Common myeloid progenitor, CD34-positive (primary cell): ENCODE data around the gene CCAR1.
"Not testable (repeated sequence)": the region's sequence is repeated elsewhere in the genome, so short reads cannot be mapped to it uniquely, and the experiment has no call there.

Experiments used
- CTCF ChIA-PET: fragments of 350-600 bp; sonication (Branson Sonifier 250); formaldehyde crosslinking; loops from one replicate; lab custom pipeline; 2021; ENCODE audit warnings: antibody characterized with exemption; lab: Charles Lee
- POLR2A ChIA-PET: fragments of 350-600 bp; sonication (Branson Sonifier 250); formaldehyde crosslinking; loops from one replicate; lab custom pipeline; 2021; ENCODE audit warnings: antibody characterized with exemption; lab: Charles Lee
- DNase-seq, 3 donors: peaks; one replicate each; pipeline versions ENCODE4 v3.0.0 to v3.0.0-alpha.2; 2013
- H3K27ac ChIP-seq, 2 experiments: 1 replicate in 1 of 2; 2 replicates in 1 of 2; pipeline ENCODE4 v1.7.0; 2013; ENCODE audit warnings: inconsistent platforms in 2 of 2, low read length in 2 of 2, mild to moderate bottlenecking in 2 of 2, low read depth in 1 of 2, moderate library complexity in 1 of 2; ENCODE audit not compliant: severe bottlenecking in 2 of 2, insufficient read depth in 1 of 2, poor library complexity in 1 of 2
- H3K27me3 ChIP-seq, 5 experiments: replicated peaks in 2 of 5; 1 replicate in 3 of 5; 2 replicates in 2 of 5; pipeline versions ENCODE4 v1.6.1 to v1.7.0; 2013; ENCODE audit warnings: low read length in 4 of 5, mild to moderate bottlenecking in 2 of 5, moderate library complexity in 2 of 5, inconsistent platforms in 1 of 5; ENCODE audit not compliant: insufficient read depth in 5 of 5, control insufficient read depth in 4 of 5
- H3K36me3 ChIP-seq, 4 experiments: 1 replicate in 2 of 4; 2 replicates in 2 of 4; pipeline versions ENCODE4 v1.6.1 to v1.7.0; 2013; ENCODE audit warnings: low read length in 3 of 4, control low read depth in 1 of 4, mild to moderate bottlenecking in 1 of 4; ENCODE audit not compliant: control insufficient read depth in 4 of 4, insufficient read depth in 4 of 4
- H3K4me1 ChIP-seq, 4 experiments: 1 replicate in 3 of 4; 2 replicates in 1 of 4; pipeline versions ENCODE4 v1.6.1 to v1.7.1; 2013; ENCODE audit warnings: low read length in 3 of 4, mild to moderate bottlenecking in 3 of 4, control low read depth in 1 of 4, inconsistent platforms in 1 of 4, moderate library complexity in 1 of 4; ENCODE audit not compliant: control insufficient read depth in 4 of 4, insufficient read depth in 4 of 4; ENCODE audit errors: control extremely low read depth in 1 of 4
- H3K4me3 ChIP-seq, 7 experiments: 1 replicate in 4 of 7; 2 replicates in 3 of 7; pipeline versions ENCODE4 v1.5.1 to v1.7.0; 2013; ENCODE audit warnings: mild to moderate bottlenecking in 7 of 7, low read length in 6 of 7, moderate library complexity in 6 of 7, inconsistent platforms in 2 of 7, low read depth in 2 of 7, control low read depth in 1 of 7; ENCODE audit not compliant: insufficient read depth in 4 of 7, control insufficient read depth in 1 of 7; ENCODE audit errors: extremely low read depth in 1 of 7
- H3K9me3 ChIP-seq, 5 experiments: 1 replicate in 4 of 5; 2 replicates in 1 of 5; pipeline versions ENCODE4 v1.6.1 to v1.7.1; 2013; ENCODE audit warnings: low read length in 4 of 5, mild to moderate bottlenecking in 2 of 5, inconsistent platforms in 1 of 5, low read depth in 1 of 5, moderate library complexity in 1 of 5; ENCODE audit not compliant: control insufficient read depth in 4 of 5, insufficient read depth in 2 of 5; ENCODE audit errors: control extremely low read depth in 1 of 5
- WGBS: methylation state at CpG from one replicate; pipeline ENCODE4 v1.1.5; 2013; ENCODE audit not compliant: insufficient coverage; 5-methylcytosine and 5-hydroxymethylcytosine counted together

The CCAR1 gene

GRCh38 chr10:68826764-68827591, 105.9 kb downstream of the CCAR1 start, which contains the start of gene STOX1:
Gene STOX1 (plus strand): TSS chr10:68827531. CDS start chr10:68827624, 93 bp downstream.
- H3K27me3 ChIP-seq: no peaks in the 10 kb centered on the region
- CTCF ChIA-PET: interaction anchor here (0.6 to 1.0 kb wide), 4 partner anchors 9 to 77 kb away, joined by 3 to 4 read pairs (median 3); no protein-coding TSS in a partner anchor
- DNase-seq: peak; percentile 72 to 86 (median 86)
- 7% methylated on average over 42 of the region's 63 CpGs for WGBS
- H3K27ac ChIP-seq: peak within 1 kb of the TSS in 1 of 2 experiments; percentile 25
- peaks cover 0 to 12% (median 8%) of the 10 kb centered on the region in 4 experiments for H3K4me1 ChIP-seq
- POLR2A ChIA-PET: interaction anchor here (1.0 kb wide), 2 partner anchors 38 to 41 kb away, joined by 3 to 4 read pairs; no protein-coding TSS in a partner anchor
- H3K4me3 ChIP-seq: peak within 1 kb of the TSS; percentile 58 to 83 (median 73)
- H3K9me3 ChIP-seq: no peaks in the 10 kb centered on the region
- H3K36me3 ChIP-seq: no peaks in the 10 kb centered on the region

DNA sequence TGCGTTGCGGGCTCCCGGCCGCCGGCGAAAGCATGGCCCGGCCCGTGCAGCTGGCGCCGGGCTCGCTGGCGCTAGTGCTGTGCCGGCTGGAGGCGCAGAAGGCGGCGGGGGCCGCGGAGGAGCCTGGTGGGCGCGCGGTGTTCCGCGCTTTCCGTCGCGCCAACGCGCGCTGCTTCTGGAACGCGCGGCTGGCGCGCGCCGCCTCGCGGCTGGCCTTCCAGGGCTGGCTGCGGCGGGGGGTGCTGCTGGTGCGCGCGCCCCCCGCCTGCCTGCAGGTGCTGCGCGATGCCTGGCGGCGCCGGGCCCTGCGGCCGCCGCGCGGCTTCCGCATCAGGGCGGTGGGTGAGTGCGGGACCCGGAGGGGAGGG, 106.5 kb downstream of the CCAR1 start:
- Histone ChIP-seq H3K4me1 (peaks cover 0 to 12% (median 8%) of the 10 kb centered on the region in 4 experiments), H3K4me3 (peak overlapping the region; percentile 36 to 83 (median 72))
- not testable (repeated sequence) for DNase-seq, H3K9me3 ChIP-seq, H3K27ac ChIP-seq, H3K27me3 ChIP-seq, H3K36me3 ChIP-seq
- WGBS: no CpG with 5 or more reads among the region's 58 CpGs
- CTCF ChIA-PET: interaction anchor here (0.9 to 1.0 kb wide), 3 partner anchors 10 to 77 kb away, joined by 3 to 4 read pairs (median 3); no protein-coding TSS in a partner anchor
- POLR2A ChIA-PET: interaction anchor here (1.0 kb wide), 2 partner anchors 37 to 40 kb away, joined by 3 to 4 read pairs; no protein-coding TSS in a partner anchor

DNA sequence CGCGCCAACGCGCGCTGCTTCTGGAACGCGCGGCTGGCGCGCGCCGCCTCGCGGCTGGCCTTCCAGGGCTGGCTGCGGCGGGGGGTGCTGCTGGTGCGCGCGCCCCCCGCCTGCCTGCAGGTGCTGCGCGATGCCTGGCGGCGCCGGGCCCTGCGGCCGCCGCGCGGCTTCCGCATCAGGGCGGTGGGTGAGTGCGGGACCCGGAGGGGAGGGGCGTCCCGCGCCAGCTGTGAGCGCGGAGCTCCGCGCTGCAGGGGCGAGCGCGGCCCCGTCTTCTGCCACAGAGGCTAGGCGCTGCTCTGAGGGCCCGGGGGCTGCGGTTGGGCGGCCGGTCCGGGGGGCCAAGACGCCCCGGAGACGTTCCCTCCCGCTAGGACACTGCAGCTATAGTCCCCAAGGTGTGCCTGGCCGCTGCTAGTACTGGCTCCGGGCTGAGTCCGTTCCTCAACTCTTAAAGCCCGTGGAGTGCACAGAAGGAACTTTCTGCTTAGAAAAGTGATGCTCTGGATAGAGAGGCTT, 107.1 kb downstream of the CCAR1 start:
- POLR2A ChIA-PET: interaction anchor here (1.0 kb wide), 1 partner anchor 40 kb away, joined by 4 read pairs; no protein-coding TSS in a partner anchor
- H3K9me3 ChIP-seq, H3K27ac ChIP-seq, H3K36me3 ChIP-seq, H3K27me3 ChIP-seq: not testable (repeated sequence)
- DNase-seq: peak; percentile 34 to 80 (median 75)
- WGBS: 0% methylated on average over 13 of the region's 59 CpGs
- CTCF ChIA-PET: interaction anchor here (0.7 to 1.0 kb wide), 2 partner anchors 62 to 299 kb away, joined by 3 to 5 read pairs; no protein-coding TSS in a partner anchor
- H3K4me1 ChIP-seq: peaks cover 0 to 12% (median 8%) of the 10 kb centered on the region in 4 experiments
- peak overlapping the region; percentile 25 to 82 (median 64) for H3K4me3 ChIP-seq

DNA sequence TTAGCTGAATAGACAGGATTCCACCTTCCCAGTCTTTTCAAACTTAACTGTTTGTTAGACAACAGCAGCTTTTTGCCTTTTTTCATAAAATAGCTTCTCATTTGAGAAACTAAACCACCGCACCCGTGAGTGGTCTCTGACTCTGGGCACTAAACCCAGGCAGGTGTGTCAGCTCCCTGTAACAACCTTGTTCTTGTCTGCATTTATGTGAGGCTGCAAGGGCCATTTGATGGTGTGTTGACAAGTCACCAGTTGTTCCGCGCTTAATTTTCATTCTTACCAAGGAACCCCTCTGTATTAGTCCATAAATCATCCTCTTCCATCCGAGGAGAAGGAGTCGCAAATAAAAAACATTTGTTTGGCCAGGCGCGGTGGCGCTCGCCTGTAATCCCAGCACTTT, 107.8 kb downstream of the CCAR1 start:
- H3K4me3 ChIP-seq: no peak overlapping the region
- H3K27ac ChIP-seq: no peak overlapping the region
- DNase-seq: no peak
- H3K27me3 ChIP-seq: no peaks in the 10 kb centered on the region
- POLR2A ChIA-PET: no interaction called here
- CTCF ChIA-PET: interaction anchor here (0.7 to 1.0 kb wide), 2 partner anchors 61 to 300 kb away, joined by 3 to 5 read pairs; no protein-coding TSS in a partner anchor
- H3K9me3 ChIP-seq: no peaks in the 10 kb centered on the region
- peaks cover 0 to 12% (median 8%) of the 10 kb centered on the region in 4 experiments for H3K4me1 ChIP-seq
- H3K36me3 ChIP-seq: no peaks in the 10 kb centered on the region
- WGBS: 88% methylated on average over 10 of the region's 10 CpGs

DNA sequence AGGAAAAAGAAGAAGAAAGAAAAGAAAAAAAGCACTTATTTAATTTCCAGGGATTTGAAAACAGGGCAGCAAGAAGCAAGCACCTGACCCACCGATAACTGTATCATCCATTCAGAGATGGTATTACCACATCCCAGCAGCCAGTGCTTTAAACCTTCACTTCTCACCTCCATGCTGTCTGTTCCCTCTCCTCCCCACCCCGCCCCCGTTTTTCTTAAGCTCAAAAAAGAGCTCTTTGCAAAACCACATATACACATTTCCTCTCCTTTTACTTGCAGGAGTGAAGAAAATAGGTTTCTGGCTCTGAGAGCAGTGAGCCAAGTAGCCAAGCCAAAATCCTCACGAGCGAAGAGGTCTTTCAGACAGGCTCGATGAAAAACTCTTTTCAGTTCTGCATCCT, 108.5 kb downstream of the CCAR1 start:
- 61% methylated on average over 6 of the region's 6 CpGs for WGBS
- peak in 1 of 3 donors; percentile 6 for DNase-seq
- peaks cover 0 to 12% (median 8%) of the 10 kb centered on the region in 4 experiments for H3K4me1 ChIP-seq
- H3K36me3 ChIP-seq: no peaks in the 10 kb centered on the region
- no peaks in the 10 kb centered on the region for H3K9me3 ChIP-seq
- ChIA-PET CTCF (interaction anchor here (1.1 kb wide), 1 partner anchor 10 kb away, joined by 3 read pairs; no protein-coding TSS in a partner anchor), POLR2A (no interaction called here)
- no peak overlapping the region for H3K27ac ChIP-seq
- H3K27me3 ChIP-seq: no peaks in the 10 kb centered on the region
- no peak overlapping the region for H3K4me3 ChIP-seq

DNA sequence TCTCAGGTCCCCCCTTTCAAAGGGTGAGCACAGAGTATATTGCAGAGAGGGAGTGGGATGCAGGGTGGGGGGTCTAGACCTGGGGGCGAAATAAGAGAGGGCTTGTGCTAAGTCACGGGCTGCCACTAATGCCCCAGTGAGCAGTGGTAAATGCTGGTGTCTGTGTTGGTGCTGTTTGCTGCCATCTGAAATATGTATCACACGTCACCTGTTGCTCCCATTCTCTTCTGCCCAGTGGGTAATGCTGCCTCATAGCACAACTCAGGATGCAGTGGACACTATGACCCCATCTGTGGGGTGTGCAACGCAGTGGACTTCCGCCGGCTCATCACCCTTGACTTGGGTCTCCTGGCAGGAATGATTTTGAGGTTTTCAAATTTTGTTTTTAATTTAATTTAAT, 108.9 kb downstream of the CCAR1 start:
- WGBS: 100% methylated on average over 1 of the region's 6 CpGs
- no peak overlapping the region for H3K4me3 ChIP-seq
- no peaks in the 10 kb centered on the region for H3K36me3 ChIP-seq
- H3K27ac ChIP-seq: no peak overlapping the region
- H3K27me3 ChIP-seq: no peaks in the 10 kb centered on the region
- peaks cover 0 to 12% (median 8%) of the 10 kb centered on the region in 4 experiments for H3K4me1 ChIP-seq
- H3K9me3 ChIP-seq: no peaks in the 10 kb centered on the region
- ChIA-PET CTCF (interaction anchor here (1.1 kb wide), 1 partner anchor 9 kb away, joined by 3 read pairs; no protein-coding TSS in a partner anchor), POLR2A (no interaction called here)
- DNase-seq: no peak
